ENCODE measurements around the gene SLC44A3. TPM values are rescaled to one million over a fixed set of nuclear protein-coding genes. Genes with fewer than 3 reads are reported as not detected.

The SLC44A3 gene
- total and polyA plus RNA-seq, 2 of the 13 experiments (the other 11 are each of a cell fraction or from before 2014, with no cell fraction given): 6.8 to 14.1 TPM

DNA sequence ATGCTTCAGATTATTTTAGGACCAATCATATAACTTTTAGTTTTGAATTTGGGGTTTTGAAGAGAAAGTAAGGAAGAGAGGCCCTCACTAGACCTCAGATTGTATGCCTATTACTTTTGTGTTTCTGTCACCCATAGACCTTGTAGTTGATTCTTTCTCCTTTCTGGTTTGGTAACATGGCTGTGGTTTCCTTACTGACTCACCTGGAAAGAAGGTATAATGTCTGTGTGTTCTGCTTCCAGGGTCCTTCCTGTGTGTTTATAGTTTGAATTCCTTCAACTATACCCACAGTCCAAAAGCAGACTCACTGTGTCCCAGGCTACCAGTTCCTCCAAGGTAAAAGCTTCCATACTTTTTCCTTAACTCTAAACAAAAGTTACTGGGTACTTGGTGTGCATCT is 8.1 kb downstream of the SLC44A3 start:
- FAIRE-seq (no peak), DNase-seq (ENCODE audit: low spot score) (no peak), ATAC-seq (no peak)
- H3K4me1 ChIP-seq (ENCODE audit: insufficient read depth, low read length): no peaks in the 10 kb centered on the region
- no peak overlapping the region for H3K9ac ChIP-seq (ENCODE audit: insufficient read depth, low read depth, low read length)
- intact Hi-C loops (cut with micrococcal nuclease; ENCODE audit: unreplicated experiment): no loop called here
- TF ChIP-seq TRIM24 (CRISPR knock-in tag; IDR thresholded peaks at IDR 0.05) (no peak), KAT2B (IDR thresholded peaks at IDR 0.05; ENCODE audit: borderline replicate concordance, low read depth, low read length) (no peak), ZNF20 (CRISPR knock-in tag; IDR thresholded peaks at IDR 0.05) (no peak), KMT2A (CRISPR knock-in tag; IDR thresholded peaks at IDR 0.05) (no peak)
- H3K9me3 ChIP-seq (ENCODE audit: low read length): no peaks in the 10 kb centered on the region
- no peaks in the 10 kb centered on the region for H3K27me3 ChIP-seq (ENCODE audit: control insufficient read depth in 1 of 2, insufficient read depth in 2 of 2, low read length in 2 of 2)
- H3K4me2 ChIP-seq (ENCODE audit: low read depth, low read length): no peak overlapping the region
- H3K79me2 ChIP-seq (ENCODE audit: insufficient read depth, low read length): no peaks in the 10 kb centered on the region
- ChIA-PET CTCF (ENCODE audit: low intra/inter-chr PET ratio, low total read pairs) (no interaction called here), POLR2A (no interaction called here)
- H2AFZ ChIP-seq (ENCODE audit: low read length): no peak overlapping the region
- no TSS peak for BruUV-seq (replicated peaks)
- H4K20me1 ChIP-seq (ENCODE audit: insufficient read depth, low read length): no peaks in the 10 kb centered on the region
- peaks cover 1 to 29% of the 10 kb centered on the region in 2 experiments for H3K36me3 ChIP-seq (replicated peaks in 1 of 2; ENCODE audit: control insufficient read depth in 1 of 2, insufficient read depth in 2 of 2, low read length in 2 of 2)
- no peak overlapping the region for H3K27ac ChIP-seq (ENCODE audit: extremely low read length, insufficient read depth, low read length)
- H3K4me3 ChIP-seq (replicated peaks in 1 of 3; ENCODE audit: insufficient read depth in 1 of 3, low read depth in 2 of 3, low read length in 3 of 3): no peak overlapping the region
- in situ Hi-C loops (cut with HindIII; ENCODE audit: extremely low pct_ligation_motif_present, low pct_unique_long_range_greater_than_20kb): no loop called here

DNA sequence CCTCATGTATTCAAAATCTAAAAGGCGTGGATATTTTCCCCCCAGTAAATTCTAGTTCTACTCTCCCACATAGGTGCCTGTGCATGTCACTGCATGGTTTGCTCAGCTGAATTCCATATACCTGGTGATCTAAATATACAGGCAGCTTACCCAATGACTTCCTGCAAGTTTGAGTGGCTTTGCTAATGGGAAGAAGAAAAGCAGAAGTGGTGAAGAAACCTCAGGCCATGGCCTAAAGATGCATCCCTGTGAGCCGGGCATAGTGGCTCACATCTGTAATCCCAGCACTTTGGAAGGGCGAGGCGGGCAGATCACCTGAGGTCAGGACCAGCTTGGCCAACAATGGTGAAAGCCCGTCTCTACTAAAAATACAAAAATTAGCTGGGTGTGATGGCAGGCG is 11.5 kb downstream of the SLC44A3 start:
- intact Hi-C loops (cut with micrococcal nuclease; ENCODE audit: unreplicated experiment): no loop called here
- H2AFZ ChIP-seq (ENCODE audit: low read length): no peak overlapping the region
- no TSS peak for BruUV-seq (replicated peaks)
- H3K4me2 ChIP-seq (ENCODE audit: low read depth, low read length): no peak overlapping the region
- no peaks in the 10 kb centered on the region for H4K20me1 ChIP-seq (ENCODE audit: insufficient read depth, low read length)
- in situ Hi-C loops (cut with HindIII; ENCODE audit: extremely low pct_ligation_motif_present, low pct_unique_long_range_greater_than_20kb): no loop called here
- H3K4me1 ChIP-seq (ENCODE audit: insufficient read depth, low read length): no peaks in the 10 kb centered on the region
- 89% methylated on average over 6 of the region's 6 CpGs for WGBS (ENCODE audit: low lambda C conversion rate)
- no peak overlapping the region for H3K4me3 ChIP-seq (replicated peaks in 1 of 3; ENCODE audit: insufficient read depth in 1 of 3, low read depth in 2 of 3, low read length in 3 of 3)
- ChIA-PET CTCF (ENCODE audit: low intra/inter-chr PET ratio, low total read pairs) (no interaction called here), POLR2A (no interaction called here)
- ATAC-seq (no peak), DNase-seq (ENCODE audit: low spot score) (no peak), FAIRE-seq (no peak)
- no peaks in the 10 kb centered on the region for H3K9me3 ChIP-seq (ENCODE audit: low read length)
- H3K27me3 ChIP-seq (ENCODE audit: control insufficient read depth in 1 of 2, insufficient read depth in 2 of 2, low read length in 2 of 2): no peaks in the 10 kb centered on the region
- no peak overlapping the region for H3K27ac ChIP-seq (ENCODE audit: extremely low read length, insufficient read depth, low read length)
- H3K36me3 ChIP-seq (replicated peaks in 1 of 2; ENCODE audit: control insufficient read depth in 1 of 2, insufficient read depth in 2 of 2, low read length in 2 of 2): peaks cover 1 to 22% of the 10 kb centered on the region in 2 experiments
- no peak overlapping the region for H3K9ac ChIP-seq (ENCODE audit: insufficient read depth, low read depth, low read length)
- no peaks in the 10 kb centered on the region for H3K79me2 ChIP-seq (ENCODE audit: insufficient read depth, low read length)
- TF ChIP-seq JDP2 (CRISPR knock-in tag; IDR thresholded peaks at IDR 0.05; ENCODE audit: borderline replicate concordance) (no peak), FOXK2 (IDR thresholded peaks at IDR 0.05) (no peak), CAMTA2 (CRISPR knock-in tag; IDR thresholded peaks at IDR 0.05; ENCODE audit: borderline replicate concordance) (no peak), NBN (conservative IDR thresholded peaks at IDR 0.05) (no peak), ZBTB7A (CRISPR knock-in tag; IDR thresholded peaks at IDR 0.05) (no peak), ADNP (CRISPR knock-in tag; IDR thresholded peaks at IDR 0.05) (no peak), CBX5 (CRISPR knock-in tag; IDR thresholded peaks at IDR 0.05; ENCODE audit: borderline replicate concordance) (no peak), ONECUT2 (CRISPR knock-in tag; IDR thresholded peaks at IDR 0.05) (no peak), RBFOX2 (IDR thresholded peaks at IDR 0.05; ENCODE audit: low read depth, low read length) (no peak), SP140L (CRISPR knock-in tag; IDR thresholded peaks at IDR 0.05; ENCODE audit: borderline replicate concordance) (no peak)
- TF ChIP-seq, protein P1, sequence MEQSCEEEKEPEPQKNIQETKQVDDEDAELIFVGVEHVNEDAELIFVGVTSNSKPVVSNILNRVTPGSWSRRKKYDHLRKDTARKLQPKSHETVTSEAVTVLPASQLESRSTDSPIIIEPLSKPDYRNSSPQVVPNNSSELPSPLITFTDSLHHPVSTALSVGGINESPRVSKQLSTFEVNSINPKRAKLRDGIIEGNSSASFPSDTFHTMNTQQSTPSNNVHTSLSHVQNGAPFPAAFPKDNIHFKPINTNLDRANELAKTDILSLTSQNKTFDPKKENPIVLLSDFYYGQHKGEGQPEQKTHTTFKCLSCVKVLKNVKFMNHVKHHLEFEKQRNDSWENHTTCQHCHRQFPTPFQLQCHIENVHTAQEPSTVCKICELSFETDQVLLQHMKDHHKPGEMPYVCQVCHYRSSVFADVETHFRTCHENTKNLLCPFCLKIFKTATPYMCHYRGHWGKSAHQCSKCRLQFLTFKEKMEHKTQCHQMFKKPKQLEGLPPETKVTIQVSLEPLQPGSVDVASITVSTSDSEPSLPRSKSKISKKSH (CRISPR knock-in tag; IDR thresholded peaks at IDR 0.05; ENCODE audit: borderline replicate concordance): no peak
- TF ChIP-seq, protein P2, sequence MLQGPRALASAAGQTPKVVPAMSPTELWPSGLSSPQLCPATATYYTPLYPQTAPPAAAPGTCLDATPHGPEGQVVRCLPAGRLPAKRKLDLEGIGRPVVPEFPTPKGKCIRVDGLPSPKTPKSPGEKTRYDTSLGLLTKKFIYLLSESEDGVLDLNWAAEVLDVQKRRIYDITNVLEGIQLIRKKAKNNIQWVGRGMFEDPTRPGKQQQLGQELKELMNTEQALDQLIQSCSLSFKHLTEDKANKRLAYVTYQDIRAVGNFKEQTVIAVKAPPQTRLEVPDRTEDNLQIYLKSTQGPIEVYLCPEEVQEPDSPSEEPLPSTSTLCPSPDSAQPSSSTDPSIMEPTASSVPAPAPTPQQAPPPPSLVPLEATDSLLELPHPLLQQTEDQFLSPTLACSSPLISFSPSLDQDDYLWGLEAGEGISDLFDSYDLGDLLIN (CRISPR knock-in tag; IDR thresholded peaks at IDR 0.05; ENCODE audit: borderline replicate concordance): no peak
- TF ChIP-seq, protein P3, sequence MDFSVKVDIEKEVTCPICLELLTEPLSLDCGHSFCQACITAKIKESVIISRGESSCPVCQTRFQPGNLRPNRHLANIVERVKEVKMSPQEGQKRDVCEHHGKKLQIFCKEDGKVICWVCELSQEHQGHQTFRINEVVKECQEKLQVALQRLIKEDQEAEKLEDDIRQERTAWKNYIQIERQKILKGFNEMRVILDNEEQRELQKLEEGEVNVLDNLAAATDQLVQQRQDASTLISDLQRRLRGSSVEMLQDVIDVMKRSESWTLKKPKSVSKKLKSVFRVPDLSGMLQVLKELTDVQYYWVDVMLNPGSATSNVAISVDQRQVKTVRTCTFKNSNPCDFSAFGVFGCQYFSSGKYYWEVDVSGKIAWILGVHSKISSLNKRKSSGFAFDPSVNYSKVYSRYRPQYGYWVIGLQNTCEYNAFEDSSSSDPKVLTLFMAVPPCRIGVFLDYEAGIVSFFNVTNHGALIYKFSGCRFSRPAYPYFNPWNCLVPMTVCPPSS (IDR thresholded peaks at IDR 0.05): no peak

Measured in HepG2 (cell line).